Fibroblast of lung (primary cell): ENCODE results near the gene ATXN1. TPM values are rescaled to one million over a fixed set of nuclear protein-coding genes. Genes with fewer than 3 reads are reported as not detected.

Experiments used
- DNase-seq, 2 donors: peaks; one replicate each; pipeline versions ENCODE4 v3.0.0 to v3.0.0-alpha.2; 2010; ENCODE audit warnings: low read depth in 2 of 2
- H2AFZ ChIP-seq: 2 replicates; pipeline ENCODE4 v1.5.1; 2012; ENCODE audit warnings: low read length, control low read depth, inconsistent platforms
- H3K27ac ChIP-seq: 2 replicates; pipeline ENCODE4 v1.5.1; 2011; ENCODE audit warnings: low read length, control low read depth; ENCODE audit not compliant: insufficient read depth
- H3K27me3 ChIP-seq: 2 replicates; pipeline ENCODE4 v1.5.1; 2011; ENCODE audit warnings: mild to moderate bottlenecking, low read length; ENCODE audit not compliant: control insufficient read depth, insufficient read depth
- H3K36me3 ChIP-seq: 2 replicates; pipeline ENCODE4 v1.5.1; 2011; ENCODE audit warnings: low read length; ENCODE audit not compliant: control insufficient read depth, insufficient read depth
- H3K4me1 ChIP-seq: 2 replicates; pipeline ENCODE4 v1.5.1; 2011; ENCODE audit warnings: low read length; ENCODE audit not compliant: control insufficient read depth, insufficient read depth; ENCODE audit errors: extremely low read depth
- H3K4me2 ChIP-seq: 2 replicates; pipeline ENCODE4 v1.5.1; 2011; ENCODE audit warnings: low read length, control low read depth; ENCODE audit not compliant: insufficient read depth; ENCODE audit errors: extremely low read depth
- H3K4me3 ChIP-seq, 4 experiments: fragments of 200-600 bp in 1 of 4; sonication (generic) in 1 of 4; replicated peaks in 1 of 4; 2 replicates each; pipeline ENCODE4 v1.5.1; 2011 to 2016; ENCODE audit warnings: low read length in 4 of 4, low read depth in 3 of 4, mild to moderate bottlenecking in 3 of 4, control low read depth in 2 of 4, inconsistent platforms in 1 of 4, mixed read lengths in 1 of 4; ENCODE audit not compliant: insufficient read depth in 1 of 4; ENCODE audit errors: control extremely low read depth in 1 of 4
- H3K79me2 ChIP-seq: 2 replicates; pipeline ENCODE4 v1.5.1; 2012; ENCODE audit warnings: mild to moderate bottlenecking, low read length, inconsistent platforms; ENCODE audit not compliant: control insufficient read depth, insufficient read depth
- H3K9ac ChIP-seq: 2 replicates; pipeline ENCODE4 v1.5.1; 2011; ENCODE audit warnings: mild to moderate bottlenecking, low read length, control low read depth; ENCODE audit not compliant: insufficient read depth
- H3K9me3 ChIP-seq: 2 replicates; pipeline ENCODE4 v1.5.1; 2012; ENCODE audit warnings: low read depth, low read length; ENCODE audit not compliant: control insufficient read depth, insufficient read depth
- H4K20me1 ChIP-seq: 2 replicates; pipeline ENCODE4 v1.5.1; 2011; ENCODE audit warnings: low read length; ENCODE audit not compliant: control insufficient read depth, insufficient read depth; ENCODE audit errors: extremely low read depth
- EZH2 ChIP-seq: IDR thresholded peaks from 2 replicates; pipeline ENCODE4 v1.5.1; 2012; ENCODE audit warnings: low read length, control low read depth, mild to moderate bottlenecking; ENCODE audit errors: missing control alignments
- polyA plus RNA-seq, 2 donors: library from polyadenylated mRNA; depleted of rRNA in 1 of 2; stranded (reverse) in 1 of 2; unstranded in 1 of 2; fragments of >200 nt; gene quantifications; 2 replicates each; pipeline ENCODE4 v1.2.1, GENCODE V29; 2011 to 2012; ENCODE audit warnings: missing spikeins in 1 of 2
- total RNA-seq: library from RNA; depleted of rRNA; stranded (reverse); fragments of >200 nt; gene quantifications from 2 replicates; pipeline ENCODE4 v1.2.1, GENCODE V29; 2014
- TF ChIP-seq, protein P1 (sequence below), 2 donors: IDR thresholded peaks in 1 of 2; conservative IDR thresholded peaks in 1 of 2; 1 replicate in 1 of 2; 2 replicates in 1 of 2; pipeline ENCODE4 v1.5.1; 2011 to 2012; ENCODE audit warnings: low read length in 2 of 2, control low read depth in 1 of 2, inconsistent platforms in 1 of 2, low read depth in 1 of 2, mild to moderate bottlenecking in 1 of 2

ATXN1 gene
- total and polyA plus RNA-seq, 2 donors (not counting 1 experiment from before 2014, with no cell fraction given) = 15.8 to 40.5 TPM

DNA sequence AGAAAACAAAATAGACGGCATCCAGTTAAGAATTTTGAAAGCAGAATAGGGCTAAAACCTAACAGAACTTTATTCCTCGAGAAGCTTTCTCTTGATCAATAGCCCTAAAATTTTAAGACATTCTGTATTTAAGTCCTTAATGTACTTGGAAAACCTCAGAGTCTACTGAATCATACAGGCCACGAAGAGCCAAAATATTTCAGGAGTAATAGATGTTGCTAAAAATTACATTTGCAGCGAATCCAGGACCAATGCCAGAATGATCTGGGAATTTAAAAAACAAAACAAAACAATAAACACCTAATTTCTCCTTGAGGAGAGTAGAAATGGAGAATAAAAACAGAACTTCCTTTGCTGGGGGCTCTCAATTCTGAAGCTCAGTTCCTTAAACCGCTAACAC is 23.3 kb downstream of the ATXN1 start:
- no peak overlapping the region for H3K4me3 ChIP-seq
- H3K27ac ChIP-seq = no peak overlapping the region
- H4K20me1 ChIP-seq = no peaks in the 10 kb centered on the region
- peaks cover 37% of the 10 kb centered on the region for H3K4me1 ChIP-seq
- no peaks in the 10 kb centered on the region for H3K27me3 ChIP-seq
- TF ChIP-seq EZH2 = no peak
- TF ChIP-seq, protein P1, sequence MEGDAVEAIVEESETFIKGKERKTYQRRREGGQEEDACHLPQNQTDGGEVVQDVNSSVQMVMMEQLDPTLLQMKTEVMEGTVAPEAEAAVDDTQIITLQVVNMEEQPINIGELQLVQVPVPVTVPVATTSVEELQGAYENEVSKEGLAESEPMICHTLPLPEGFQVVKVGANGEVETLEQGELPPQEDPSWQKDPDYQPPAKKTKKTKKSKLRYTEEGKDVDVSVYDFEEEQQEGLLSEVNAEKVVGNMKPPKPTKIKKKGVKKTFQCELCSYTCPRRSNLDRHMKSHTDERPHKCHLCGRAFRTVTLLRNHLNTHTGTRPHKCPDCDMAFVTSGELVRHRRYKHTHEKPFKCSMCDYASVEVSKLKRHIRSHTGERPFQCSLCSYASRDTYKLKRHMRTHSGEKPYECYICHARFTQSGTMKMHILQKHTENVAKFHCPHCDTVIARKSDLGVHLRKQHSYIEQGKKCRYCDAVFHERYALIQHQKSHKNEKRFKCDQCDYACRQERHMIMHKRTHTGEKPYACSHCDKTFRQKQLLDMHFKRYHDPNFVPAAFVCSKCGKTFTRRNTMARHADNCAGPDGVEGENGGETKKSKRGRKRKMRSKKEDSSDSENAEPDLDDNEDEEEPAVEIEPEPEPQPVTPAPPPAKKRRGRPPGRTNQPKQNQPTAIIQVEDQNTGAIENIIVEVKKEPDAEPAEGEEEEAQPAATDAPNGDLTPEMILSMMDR (conservative IDR thresholded peaks at IDR 0.05 in 1 of 2, IDR thresholded peaks at IDR 0.05 in 1 of 2; ENCODE audit: low read depth in 1 of 2, low read length in 2 of 2) = no peak
- DNase-seq = peak in 1 of 2 donors; percentile 52
- no peak overlapping the region for H3K4me2 ChIP-seq
- no peak overlapping the region for H2AFZ ChIP-seq
- H3K36me3 ChIP-seq = no peaks in the 10 kb centered on the region
- no peaks in the 10 kb centered on the region for H3K9me3 ChIP-seq
- no peak overlapping the region for H3K9ac ChIP-seq
- peaks cover 10% of the 10 kb centered on the region for H3K79me2 ChIP-seq

DNA sequence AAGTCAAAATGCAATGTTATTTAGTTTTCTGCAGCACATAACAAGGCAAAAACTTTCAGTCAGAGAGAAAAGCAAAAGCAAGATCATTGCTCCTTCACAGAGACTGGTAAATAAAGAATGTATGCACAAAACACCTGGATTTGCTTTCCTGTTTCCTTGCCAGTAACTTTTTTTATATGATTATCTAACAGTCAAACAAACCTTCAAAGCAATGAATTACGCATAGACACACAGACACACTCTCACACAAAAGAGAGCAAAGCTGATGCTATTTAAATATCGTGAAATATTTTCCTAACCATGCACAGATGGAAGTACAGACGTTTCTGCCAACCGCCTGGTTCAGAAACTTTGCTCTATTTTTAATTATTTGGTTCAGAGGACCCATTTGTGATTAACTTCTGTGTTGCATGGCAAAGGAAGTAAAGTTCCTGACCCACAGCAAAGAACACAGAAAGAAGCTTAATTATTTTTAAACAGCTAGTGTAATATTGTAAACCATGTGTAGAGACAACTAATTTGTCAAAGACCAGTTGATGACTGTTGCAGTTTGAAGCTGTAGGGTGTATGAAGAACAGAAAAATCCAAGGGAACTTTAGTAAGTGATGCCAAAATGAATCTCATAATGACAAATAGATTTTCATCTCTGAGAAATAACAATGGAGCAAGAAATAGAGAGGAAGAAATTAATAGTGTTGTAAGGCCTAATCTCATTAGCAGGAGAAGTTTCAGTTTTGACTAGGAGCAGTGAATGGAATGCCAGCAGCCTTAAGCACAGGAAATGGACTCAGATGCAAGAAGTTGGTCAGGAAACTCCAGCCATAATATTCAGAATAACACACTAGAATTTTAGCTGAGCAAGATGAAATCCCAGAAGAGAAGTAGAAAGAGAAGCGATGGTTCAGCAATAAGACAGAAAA is 24.1 kb downstream of the ATXN1 start:
- Histone ChIP-seq H3K27ac (no peak overlapping the region), H3K36me3 (no peaks in the 10 kb centered on the region), H4K20me1 (no peaks in the 10 kb centered on the region), H3K4me2 (peak overlapping the region; percentile 60), H3K4me3 (no peak overlapping the region), H3K4me1 (peaks cover 32% of the 10 kb centered on the region), H3K9me3 (no peaks in the 10 kb centered on the region), H3K79me2 (peaks cover 7% of the 10 kb centered on the region), H3K9ac (no peak overlapping the region), H3K27me3 (no peaks in the 10 kb centered on the region), H2AFZ (no peak overlapping the region)
- TF ChIP-seq EZH2 = no peak
- TF ChIP-seq, protein P1 (conservative IDR thresholded peaks at IDR 0.05 in 1 of 2, IDR thresholded peaks at IDR 0.05 in 1 of 2; ENCODE audit: low read depth in 1 of 2, low read length in 2 of 2) = no peak
- DNase-seq = peak; percentile 55 to 75

DNA sequence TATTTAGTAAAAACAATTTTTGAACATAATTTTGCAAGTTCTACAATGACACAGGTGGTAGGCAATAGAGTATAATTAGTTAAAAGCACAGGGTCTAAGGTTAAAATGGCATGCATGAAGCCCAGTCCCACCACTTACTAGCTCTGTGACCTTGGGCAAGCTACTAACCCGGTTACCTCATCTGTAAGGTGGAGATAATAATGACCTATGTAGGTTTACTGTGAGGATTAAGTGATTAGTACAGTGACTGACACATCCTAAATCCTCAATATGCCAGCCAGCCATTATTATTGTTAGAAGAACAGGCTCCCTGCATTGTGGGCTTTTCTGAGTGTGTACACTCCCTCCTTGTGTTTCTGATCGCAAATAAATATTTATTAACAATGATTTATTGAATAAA is 26.2 kb downstream of the ATXN1 start:
- TF ChIP-seq, protein P1 (conservative IDR thresholded peaks at IDR 0.05 in 1 of 2, IDR thresholded peaks at IDR 0.05 in 1 of 2; ENCODE audit: low read depth in 1 of 2, low read length in 2 of 2) = no peak
- no peak for TF ChIP-seq EZH2
- no peaks in the 10 kb centered on the region for H4K20me1 ChIP-seq
- H3K27ac ChIP-seq = no peak overlapping the region
- H3K4me1 ChIP-seq = peaks cover 22% of the 10 kb centered on the region
- H3K36me3 ChIP-seq = no peaks in the 10 kb centered on the region
- H3K27me3 ChIP-seq = no peaks in the 10 kb centered on the region
- H3K4me2 ChIP-seq = no peak overlapping the region
- DNase-seq = no peak
- no peak overlapping the region for H3K4me3 ChIP-seq
- no peaks in the 10 kb centered on the region for H3K9me3 ChIP-seq
- H3K79me2 ChIP-seq = peaks cover 7% of the 10 kb centered on the region
- no peak overlapping the region for H2AFZ ChIP-seq
- no peak overlapping the region for H3K9ac ChIP-seq
